H1 (cell line): ENCODE results near the gene ABHD10. TPM values are rescaled to one million over a fixed set of nuclear protein-coding genes. Genes with fewer than 3 reads are reported as not detected.

Experiments used
- CTCF ChIA-PET: fragments of 300-600 bp; sonication (Branson Sonifier 250); formaldehyde crosslinking; loops from one replicate; lab custom pipeline; 2021; ENCODE audit not compliant: partially characterized antibody; lab: Charles Lee
- POLR2A ChIA-PET: fragments of 300-600 bp; sonication (Branson Sonifier 250); formaldehyde crosslinking; loops from one replicate; lab custom pipeline; 2021; ENCODE audit warnings: inconsistent platforms; ENCODE audit not compliant: partially characterized antibody; lab: Charles Lee
- DNase-seq, 2 experiments: peaks; one replicate each; pipeline versions ENCODE4 v3.0.0 to v3.0.0-alpha.2; 2010 to 2022; ENCODE audit warnings: low spot score in 2 of 2, low read depth in 1 of 2, mixed read lengths in 1 of 2
- FAIRE-seq: peaks from 2 replicates; lab custom pipeline; 2011; peaks lifted over from hg19 to GRCh38; lab: Jason Lieb, UNC
- H2AFZ ChIP-seq: 2 replicates; pipeline ENCODE4 v1.8.1; 2012; ENCODE audit warnings: low read length, inconsistent platforms
- H2AK5ac ChIP-seq: 2 replicates; pipeline ENCODE4 v1.6.1; 2013; ENCODE audit warnings: low read depth, low read length
- H2BK120ac ChIP-seq: replicated peaks from 2 replicates; pipeline ENCODE3; 2013; ENCODE audit warnings: low read depth, low read length, inconsistent platforms
- H2BK12ac ChIP-seq: 2 replicates; pipeline ENCODE4 v1.6.1; 2013; ENCODE audit warnings: low read depth, low read length
- H2BK15ac ChIP-seq: 2 replicates; pipeline ENCODE4 v1.6.1; 2013; ENCODE audit warnings: low read length
- H2BK20ac ChIP-seq: 2 replicates; pipeline ENCODE4 v1.6.1; 2013; ENCODE audit warnings: low read length
- H2BK5ac ChIP-seq: 2 replicates; pipeline ENCODE4 v1.6.1; 2013; ENCODE audit warnings: low read depth, low read length
- H3K14ac ChIP-seq: 2 replicates; pipeline ENCODE4 v1.6.1; 2013; ENCODE audit warnings: inconsistent platforms; ENCODE audit not compliant: insufficient read length
- H3K18ac ChIP-seq: 2 replicates; pipeline ENCODE4 v1.6.1; 2013; ENCODE audit warnings: low read length; ENCODE audit errors: extremely low read depth
- H3K23ac ChIP-seq: 2 replicates; pipeline ENCODE4 v1.6.1; 2013; ENCODE audit warnings: inconsistent platforms; ENCODE audit not compliant: insufficient read length
- H3K23me2 ChIP-seq: 2 replicates; pipeline ENCODE4 v1.6.1; 2013; ENCODE audit warnings: low read depth, low read length
- H3K27ac ChIP-seq: 2 replicates; pipeline ENCODE4 v1.6.1; 2011; ENCODE audit warnings: low read depth, low read length, inconsistent platforms
- H3K27me3 ChIP-seq, 4 experiments: replicated peaks in 1 of 4; 1 replicate in 1 of 4; 2 replicates in 3 of 4; pipeline versions ENCODE4 v1.6.1 to v1.8.1; 2011 to 2013; ENCODE audit warnings: low read length in 3 of 4, mild to moderate bottlenecking in 3 of 4, inconsistent platforms in 2 of 4, mixed read lengths in 2 of 4, moderate library complexity in 1 of 4; ENCODE audit not compliant: control insufficient read depth in 3 of 4, insufficient read depth in 3 of 4; ENCODE audit errors: extremely low read depth in 1 of 4
- H3K36me3 ChIP-seq, 4 experiments: 2 replicates each; pipeline versions ENCODE4 v1.6.1 to v1.8.1; 2011 to 2013; ENCODE audit warnings: mild to moderate bottlenecking in 4 of 4, low read length in 3 of 4, moderate library complexity in 2 of 4, control low read depth in 1 of 4, inconsistent platforms in 1 of 4; ENCODE audit not compliant: insufficient read depth in 4 of 4, control insufficient read depth in 2 of 4
- H3K4ac ChIP-seq: replicated peaks from 2 replicates; pipeline ENCODE3; 2013; ENCODE audit warnings: low read length, low read depth, mixed read lengths, inconsistent platforms; ENCODE audit not compliant: insufficient read length
- H3K4me1 ChIP-seq, 4 experiments: replicated peaks in 1 of 4; 1 replicate in 1 of 4; 2 replicates in 3 of 4; pipeline versions ENCODE4 v1.6.1 to v1.8.1; 2011 to 2013; ENCODE audit warnings: low read length in 3 of 4, inconsistent platforms in 2 of 4, mixed read lengths in 1 of 4; ENCODE audit not compliant: insufficient read depth in 4 of 4, control insufficient read depth in 3 of 4
- H3K4me2 ChIP-seq, 2 experiments: 2 replicates each; pipeline versions ENCODE4 v1.6.1 to v1.8.1; 2011 to 2013; ENCODE audit warnings: low read depth in 2 of 2, low read length in 2 of 2, control low read depth in 1 of 2, inconsistent platforms in 1 of 2, mild to moderate bottlenecking in 1 of 2; ENCODE audit not compliant: insufficient read depth in 1 of 2
- H3K4me3 ChIP-seq, 4 experiments: fragments of 200-600, 300-600 bp in 1 of 4; sonication (generic), shearing (Covaris generic), sonication (Bioruptor Twin) in 1 of 4; 2 replicates each; pipeline versions ENCODE4 v1.5.1 to v1.8.1; 2011 to 2016; ENCODE audit warnings: low read length in 4 of 4, low read depth in 3 of 4, control low read depth in 2 of 4, inconsistent platforms in 2 of 4, mild to moderate bottlenecking in 2 of 4, mixed read lengths in 1 of 4, moderate library complexity in 1 of 4; ENCODE audit not compliant: insufficient read depth in 2 of 4; ENCODE audit errors: extremely low read depth in 1 of 4
- H3K56ac ChIP-seq: replicated peaks from 2 replicates; pipeline ENCODE3; 2013; ENCODE audit warnings: low read depth, mild to moderate bottlenecking, mixed read lengths, low read length, inconsistent platforms; ENCODE audit not compliant: insufficient read length
- H3K79me1 ChIP-seq: 2 replicates; pipeline ENCODE4 v1.6.1; 2013; ENCODE audit warnings: low read depth, low read length, control low read depth
- H3K79me2 ChIP-seq, 2 experiments: 2 replicates each; pipeline versions ENCODE4 v1.6.1 to v1.8.1; 2012 to 2013; ENCODE audit warnings: low read length in 2 of 2, mild to moderate bottlenecking in 2 of 2, inconsistent platforms in 1 of 2; ENCODE audit not compliant: insufficient read depth in 2 of 2, control insufficient read depth in 1 of 2
- H3K9ac ChIP-seq, 4 experiments: replicated peaks in 1 of 4; 1 replicate in 1 of 4; 2 replicates in 3 of 4; pipeline versions ENCODE4 v1.6.1 to v1.8.1; 2011 to 2013; ENCODE audit warnings: low read depth in 3 of 4, low read length in 3 of 4, control low read depth in 2 of 4, mild to moderate bottlenecking in 2 of 4, moderate library complexity in 2 of 4, inconsistent platforms in 1 of 4; ENCODE audit errors: extremely low read depth in 1 of 4
- H3K9me3 ChIP-seq, 2 experiments: 2 replicates each; pipeline versions ENCODE4 v1.6.1 to v1.8.1; 2012 to 2013; ENCODE audit warnings: mild to moderate bottlenecking in 2 of 2, moderate library complexity in 2 of 2, control low read depth in 1 of 2, inconsistent platforms in 1 of 2, low read depth in 1 of 2, low read length in 1 of 2, mixed read lengths in 1 of 2; ENCODE audit not compliant: insufficient read depth in 2 of 2
- H4K20me1 ChIP-seq, 2 experiments: replicated peaks in 1 of 2; 2 replicates each; pipeline versions ENCODE3 to v1.8.1; 2011 to 2013; ENCODE audit warnings: inconsistent platforms in 2 of 2, low read length in 2 of 2, mild to moderate bottlenecking in 1 of 2; ENCODE audit not compliant: insufficient read depth in 2 of 2, control insufficient read depth in 1 of 2
- H4K5ac ChIP-seq: 2 replicates; pipeline ENCODE4 v1.6.1; 2013; ENCODE audit warnings: low read length, low read depth, mixed read lengths, inconsistent platforms; ENCODE audit not compliant: insufficient read length
- H4K8ac ChIP-seq: 2 replicates; pipeline ENCODE4 v1.8.0; 2013; ENCODE audit warnings: mild to moderate bottlenecking, moderate library complexity, low read length, inconsistent platforms; ENCODE audit not compliant: insufficient read depth; ENCODE audit errors: extremely low read depth
- H4K91ac ChIP-seq: replicated peaks from 2 replicates; pipeline ENCODE3; 2013; ENCODE audit warnings: low read length, mixed read lengths, inconsistent platforms; ENCODE audit not compliant: insufficient read length
- ATF2 ChIP-seq: IDR thresholded peaks from 2 replicates; pipeline ENCODE4 v1.6.1; 2012; ENCODE audit warnings: low read length, inconsistent platforms
- CEBPB ChIP-seq: IDR thresholded peaks from 2 replicates; pipeline ENCODE4 v1.6.1; 2012; ENCODE audit warnings: low read depth, low read length
- EP300 ChIP-seq, 2 experiments: IDR thresholded peaks; 1 replicate in 1 of 2; 2 replicates in 1 of 2; pipeline ENCODE4 v1.6.1; 2011 to 2012; ENCODE audit warnings: low read depth in 2 of 2, low read length in 2 of 2, mild to moderate bottlenecking in 2 of 2, borderline replicate concordance in 1 of 2, inconsistent platforms in 1 of 2, moderate library complexity in 1 of 2
- JUND ChIP-seq: IDR thresholded peaks from 2 replicates; pipeline ENCODE4 v1.6.1; 2011; ENCODE audit warnings: mild to moderate bottlenecking, improper control_type of control experiment, low read length
- KDM1A ChIP-seq: fragments of 200-600, 300-600 bp; sonication (generic); IDR thresholded peaks from 2 replicates; pipeline ENCODE4 v1.7.1; 2016; ENCODE audit warnings: mild to moderate bottlenecking, low read length, borderline replicate concordance
- KDM5A ChIP-seq: fragments of 200-600 bp; IDR thresholded peaks from 2 replicates; pipeline ENCODE4 v1.7.1; 2012; ENCODE audit warnings: mild to moderate bottlenecking, low read length, inconsistent platforms, mixed read lengths
- SUZ12 ChIP-seq: fragments of 200-600 bp; sonication (generic); IDR thresholded peaks from 2 replicates; pipeline ENCODE4 v1.6.1; 2012; ENCODE audit warnings: mild to moderate bottlenecking, inconsistent platforms, low read length, moderate library complexity, mixed read lengths
- WGBS, 2 experiments: shearing (Covaris generic) in 1 of 2; methylation state at CpG; one replicate each; pipeline versions ENCODE4 v1.1.6 to v1.1.7; 2013 to 2015; ENCODE audit warnings: low lambda C conversion rate in 2 of 2, mixed read lengths in 2 of 2, inconsistent platforms in 1 of 2, low coverage in 1 of 2, missing lambda C conversion rate in 1 of 2; ENCODE audit not compliant: insufficient replicate concordance in 2 of 2, insufficient coverage in 1 of 2, insufficient read length in 1 of 2; ENCODE audit errors: extremely low coverage in 1 of 2, missing lambda C conversion rate in 1 of 2; 5-methylcytosine and 5-hydroxymethylcytosine counted together
- polyA plus RNA-seq, 7 experiments: library from polyadenylated mRNA; depleted of rRNA in 3 of 7; stranded (reverse) in 5 of 7; unstranded in 2 of 7; fragments of >200 nt in 5 of 7; fragments of 200-250 nt in 2 of 7; gene quantifications; 1 replicate in 5 of 7; 2 replicates in 1 of 7; 4 replicates in 1 of 7; pipeline versions ENCODE4 v1.2.1 to v1.2.3, GENCODE V29; 2011 to 2013; ENCODE audit warnings: missing spikeins in 2 of 7, mixed read lengths in 2 of 7
- total RNA-seq: library from RNA; stranded (reverse); fragmentation: NEBNext Ultra II Directional; extraction: Animal tissue kit (Norgen Biotek cat#: 25700); gene quantifications from 2 replicates; pipeline ENCODE4 v1.2.1, GENCODE V29; 2021

The ABHD10 gene
- total and polyA plus RNA-seq, 2 of the 8 experiments (the other 6 are each of a cell fraction or from before 2014, with no cell fraction given), result 10.9 to 24.6 TPM

GRCh38 chr3:112001526-112001925 lies 22.7 kb downstream of the ABHD10 start:
- no peak overlapping the region for H2AFZ ChIP-seq
- H3K4ac ChIP-seq, result no peak overlapping the region
- H4K8ac ChIP-seq, result no peak overlapping the region
- H3K4me2 ChIP-seq, result no peak overlapping the region; a peak in 1 of 4 replicates
- H4K5ac ChIP-seq, result no peak overlapping the region
- H2AK5ac ChIP-seq, result no peak overlapping the region
- peaks cover 0 to 3% (median 1%) of the 10 kb centered on the region in 4 experiments; a peak in 3 of 8 replicates for H3K36me3 ChIP-seq
- peaks cover 3 to 10% (median 6%) of the 10 kb centered on the region in 4 experiments; a peak in 5 of 7 replicates for H3K4me1 ChIP-seq
- no peak overlapping the region for H2BK12ac ChIP-seq
- H2BK15ac ChIP-seq, result no peak overlapping the region
- no peak overlapping the region for H4K91ac ChIP-seq
- no peak overlapping the region for H3K23ac ChIP-seq
- H4K20me1 ChIP-seq, result peaks cover 3% of the 10 kb centered on the region in 2 experiments
- no peak for FAIRE-seq
- no peaks in the 10 kb centered on the region for H3K9me3 ChIP-seq
- 87% methylated on average over 2 of the region's 2 CpGs; no CpG with 5 or more reads in 1 of the 2 experiments for whole genome bisulfite sequencing, 2 experiments
- H3K18ac ChIP-seq, result no peak overlapping the region
- no peak overlapping the region for H3K14ac ChIP-seq
- no peak overlapping the region for H3K27ac ChIP-seq
- CTCF ChIA-PET, result interaction anchor here (0.8 to 21.3 kb wide), 7 partner anchors 10 to 333 kb away, joined by 3 to 384 read pairs (median 6); no protein-coding TSS in a partner anchor
- no peaks in the 10 kb centered on the region for H3K79me1 ChIP-seq
- no peaks in the 10 kb centered on the region for H3K79me2 ChIP-seq
- no peak overlapping the region for H3K56ac ChIP-seq
- POLR2A ChIA-PET, result interaction anchor here (1.0 to 4.1 kb wide), 2 partner anchors 12 to 284 kb away, joined by 3 to 22 read pairs; no protein-coding TSS in a partner anchor
- peaks cover 12% of the 10 kb centered on the region for H3K23me2 ChIP-seq
- H2BK120ac ChIP-seq, result no peak overlapping the region
- no peak overlapping the region for H2BK5ac ChIP-seq
- H3K9ac ChIP-seq, result no peak overlapping the region
- H3K4me3 ChIP-seq, result no peak overlapping the region
- peaks cover 1 to 22% (median 9%) of the 10 kb centered on the region in 4 experiments; a peak in 4 of 7 replicates for H3K27me3 ChIP-seq
- DNase-seq, result no peak
- H2BK20ac ChIP-seq, result no peak overlapping the region
- TF ChIP-seq JUND (no peak), KDM1A (no peak), CEBPB (no peak), ATF2 (no peak), SUZ12 (no peak), KDM5A (no peak), EP300 (IDR thresholded peaks at IDR 0.05; ENCODE audit: borderline replicate concordance in 1 of 2, low read depth in 2 of 2, low read length in 2 of 2) (no peak)
